H9 (cell line): Measurements from ENCODE around the gene ADCY5. TPM values are rescaled to one million over a fixed set of nuclear protein-coding genes. Genes with fewer than 3 reads are reported as not detected.

Experiments
- DNase-seq: peaks from one replicate; pipeline ENCODE4 v3.0.0-alpha.2; 2017
- H2AFZ ChIP-seq: one replicate; pipeline ENCODE4 v1.6.1; 2013; ENCODE audit warnings: mild to moderate bottlenecking, low read length, control low read depth, moderate library complexity
- H2AK5ac ChIP-seq: 2 replicates; pipeline ENCODE4 v1.6.1; 2013; ENCODE audit warnings: low read length, control low read depth, mixed read lengths; ENCODE audit not compliant: insufficient read length
- H2BK120ac ChIP-seq: one replicate; pipeline ENCODE4 v1.6.1; 2013; ENCODE audit warnings: low read depth, mild to moderate bottlenecking, low read length, control low read depth, inconsistent platforms; ENCODE audit not compliant: poor library complexity, severe bottlenecking
- H2BK12ac ChIP-seq: 2 replicates; pipeline ENCODE4 v1.6.1; 2013; ENCODE audit warnings: low read length, control low read depth, mixed read lengths, low read depth; ENCODE audit not compliant: insufficient read length
- H2BK15ac ChIP-seq: 2 replicates; pipeline ENCODE4 v1.6.1; 2013; ENCODE audit warnings: low read depth, low read length, control low read depth
- H2BK20ac ChIP-seq: one replicate; pipeline ENCODE4 v1.6.1; 2013; ENCODE audit warnings: low read depth, mild to moderate bottlenecking, low read length, control low read depth, inconsistent platforms; ENCODE audit not compliant: poor library complexity, severe bottlenecking
- H2BK5ac ChIP-seq: 2 replicates; pipeline ENCODE4 v1.6.1; 2013; ENCODE audit warnings: low read length, control low read depth, mixed read lengths; ENCODE audit not compliant: insufficient read length
- H3K14ac ChIP-seq: 2 replicates; pipeline ENCODE4 v1.6.1; 2013; ENCODE audit warnings: low read length, control low read depth; ENCODE audit not compliant: insufficient read depth
- H3K18ac ChIP-seq: 2 replicates; pipeline ENCODE4 v1.6.1; 2013; ENCODE audit warnings: low read depth, mild to moderate bottlenecking, mixed read lengths, low read length, control low read depth; ENCODE audit not compliant: insufficient read length
- H3K23ac ChIP-seq: 2 replicates; pipeline ENCODE4 v1.6.1; 2013; ENCODE audit warnings: low read length, control low read depth, mixed read lengths, low read depth; ENCODE audit not compliant: insufficient read length
- H3K23me2 ChIP-seq: 2 replicates; pipeline ENCODE4 v1.6.1; 2013; ENCODE audit warnings: low read depth, mild to moderate bottlenecking, mixed read lengths, low read length, control low read depth; ENCODE audit not compliant: insufficient read length, poor library complexity, severe bottlenecking
- H3K27ac ChIP-seq: 2 replicates; pipeline ENCODE4 v1.5.1; 2013; ENCODE audit warnings: low read length, control low read depth, mixed read lengths, low read depth; ENCODE audit not compliant: insufficient read length
- H3K27me3 ChIP-seq: 2 replicates; pipeline ENCODE4 v1.6.1; 2013; ENCODE audit warnings: low read length, control low read depth, inconsistent platforms; ENCODE audit not compliant: insufficient read depth
- H3K4ac ChIP-seq: 2 replicates; pipeline ENCODE4 v1.6.1; 2013; ENCODE audit warnings: low read depth, mild to moderate bottlenecking, control low read depth, inconsistent platforms, low read length, moderate library complexity
- H3K4me1 ChIP-seq: 2 replicates; pipeline ENCODE4 v1.6.1; 2013; ENCODE audit warnings: low read length, control low read depth, inconsistent platforms; ENCODE audit not compliant: insufficient read depth
- H3K4me2 ChIP-seq: 2 replicates; pipeline ENCODE4 v1.6.1; 2013; ENCODE audit warnings: low read length, control low read depth, mixed read lengths; ENCODE audit not compliant: insufficient read length, insufficient read depth
- H3K56ac ChIP-seq: 2 replicates; pipeline ENCODE4 v1.6.1; 2013; ENCODE audit warnings: low read depth, mild to moderate bottlenecking, mixed read lengths, low read length, control low read depth; ENCODE audit not compliant: insufficient read length
- H3K79me1 ChIP-seq: 2 replicates; pipeline ENCODE4 v1.6.1; 2013; ENCODE audit warnings: low read depth, mild to moderate bottlenecking, moderate library complexity, low read length, control low read depth, inconsistent platforms; ENCODE audit not compliant: insufficient read depth, poor library complexity, severe bottlenecking
- H3K79me2 ChIP-seq: 2 replicates; pipeline ENCODE4 v1.6.1; 2013; ENCODE audit warnings: low read length, control low read depth, inconsistent platforms; ENCODE audit not compliant: insufficient read depth
- H3K9ac ChIP-seq: 2 replicates; pipeline ENCODE4 v1.6.1; 2013; ENCODE audit warnings: low read length, control low read depth, mixed read lengths; ENCODE audit not compliant: insufficient read length; ENCODE audit errors: extremely low read depth
- H3K9me3 ChIP-seq: one replicate; pipeline ENCODE4 v1.6.1; 2013; ENCODE audit warnings: low read depth, low read length, inconsistent platforms; ENCODE audit not compliant: control insufficient read depth
- H3T11ph ChIP-seq: one replicate; pipeline ENCODE4 v1.6.1; 2013; ENCODE audit warnings: mild to moderate bottlenecking, low read length, control low read depth, inconsistent platforms
- H4K20me1 ChIP-seq: one replicate; pipeline ENCODE4 v1.6.1; 2013; ENCODE audit not compliant: control insufficient read depth, insufficient read length, insufficient read depth
- H4K5ac ChIP-seq: 2 replicates; pipeline ENCODE4 v1.6.1; 2013; ENCODE audit warnings: low read depth, mild to moderate bottlenecking, mixed read lengths, low read length, control low read depth; ENCODE audit not compliant: insufficient read length
- H4K8ac ChIP-seq: replicated peaks from 2 replicates; pipeline ENCODE4 v1.6.1; 2013; ENCODE audit warnings: low read length, control low read depth, mixed read lengths, low read depth; ENCODE audit not compliant: insufficient read length
- H4K91ac ChIP-seq: 2 replicates; pipeline ENCODE4 v1.6.1; 2013; ENCODE audit warnings: low read depth, mild to moderate bottlenecking, moderate library complexity, mixed read lengths, low read length, control low read depth; ENCODE audit not compliant: insufficient read length
- H3K27ac Mint-ChIP-seq, 3 experiments: 2 replicates in 2 of 3; 3 replicates in 1 of 3; pipeline ENCODE4 v1.8.0; 2020 to 2021; ENCODE audit warnings: mixed read lengths in 3 of 3, mild to moderate bottlenecking in 1 of 3, moderate library complexity in 1 of 3
- H3K27me3 Mint-ChIP-seq: 2 replicates; pipeline ENCODE4 v1.8.0; 2021; ENCODE audit warnings: low read depth, mild to moderate bottlenecking, moderate library complexity, mixed read lengths
- H3K36me3 Mint-ChIP-seq, 3 experiments: 2 replicates in 2 of 3; 3 replicates in 1 of 3; pipeline ENCODE4 v1.8.0; 2020 to 2021; ENCODE audit warnings: low read depth in 3 of 3, mixed read lengths in 3 of 3; ENCODE audit not compliant: insufficient read depth in 1 of 3
- H3K4me1 Mint-ChIP-seq, 2 experiments: 2 replicates each; pipeline ENCODE4 v1.8.0; 2020; ENCODE audit warnings: mixed read lengths in 2 of 2
- H3K4me3 Mint-ChIP-seq, 2 experiments: 2 replicates in 1 of 2; 3 replicates in 1 of 2; pipeline ENCODE4 v1.8.0; 2020 to 2021; ENCODE audit warnings: mild to moderate bottlenecking in 2 of 2, mixed read lengths in 2 of 2, moderate library complexity in 1 of 2
- H3K9me3 Mint-ChIP-seq, 2 experiments: 2 replicates in 1 of 2; 3 replicates in 1 of 2; pipeline ENCODE4 v1.8.0; 2020; ENCODE audit warnings: mild to moderate bottlenecking in 2 of 2, mixed read lengths in 2 of 2, moderate library complexity in 1 of 2
- WGBS: extraction: QIAGEN DNeasy Blood & Tissue Kit; methylation state at CpG from one replicate; pipeline ENCODE4 v1.1.7; 2013; ENCODE audit warnings: missing lambda C conversion rate, low lambda C conversion rate, mixed read lengths; ENCODE audit not compliant: insufficient read length; ENCODE audit errors: extremely low coverage; 5-methylcytosine and 5-hydroxymethylcytosine counted together
- total RNA-seq: library from RNA; stranded (reverse); gene quantifications from 2 replicates; pipeline ENCODE4 v1.2.1, GENCODE V29; 2021
- TF ChIP-seq, protein P1 (sequence below): fragments of 200-600 bp; sonication (generic); conservative IDR thresholded peaks from 3 replicates; pipeline ENCODE4 v1.8.0; 2021; ENCODE audit warnings: antibody characterized with exemption, mild to moderate bottlenecking

ADCY5 gene
- total RNA-seq, 1 experiment from 2014 or later: 5.0 TPM

DNA sequence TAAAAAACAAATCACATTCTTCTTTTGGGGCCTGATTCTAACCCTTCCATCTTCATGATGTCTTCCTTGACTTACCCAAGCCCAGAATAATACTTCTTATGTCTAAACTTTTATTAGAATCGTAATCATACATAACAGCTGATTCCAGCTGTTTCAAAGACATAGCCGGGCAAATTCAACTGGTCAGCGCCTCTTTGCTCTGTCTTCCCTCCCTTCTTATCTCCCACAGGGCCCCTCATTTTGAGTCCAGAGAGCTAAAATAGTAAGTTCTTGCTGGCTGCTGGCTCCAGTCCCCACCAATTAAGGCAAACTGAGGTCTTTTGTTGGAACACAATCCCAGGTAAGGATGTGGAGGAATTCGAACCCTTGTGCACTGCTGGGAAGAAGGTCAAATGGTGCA lies 108.6 kb downstream of the ADCY5 start:
- peaks cover 15 to 17% of the 10 kb centered on the region in 2 experiments for H3K4me1 Mint-ChIP-seq
- no peaks in the 10 kb centered on the region for H3K36me3 Mint-ChIP-seq
- Histone ChIP-seq H2BK12ac (no peak overlapping the region), H4K20me1 (no peaks in the 10 kb centered on the region), H3K4me1 (no peaks in the 10 kb centered on the region; the same call in 1 of the 2 replicates), H3K9ac (no peak overlapping the region), H3K27me3 (no peaks in the 10 kb centered on the region), H4K91ac (no peak overlapping the region), H3K27ac (no peak overlapping the region), H3K79me1 (no peaks in the 10 kb centered on the region), H3K23ac (no peak overlapping the region), H2AK5ac (no peak overlapping the region), H3K4me2 (no peak overlapping the region), H3K56ac (no peak overlapping the region), H4K5ac (no peak overlapping the region), H2AFZ (no peak overlapping the region), H3K14ac (no peak overlapping the region), H2BK15ac (no peak overlapping the region), H3K4ac (no peak overlapping the region), H3K9me3 (no peaks in the 10 kb centered on the region), H3K23me2 (no peaks in the 10 kb centered on the region), H4K8ac (no peak overlapping the region), H3K18ac (no peak overlapping the region), H2BK20ac (no peak overlapping the region), H3K79me2 (no peaks in the 10 kb centered on the region), H2BK120ac (no peak overlapping the region), H3T11ph (no peak overlapping the region), H2BK5ac (no peak overlapping the region)
- H3K27me3 Mint-ChIP-seq: no peaks in the 10 kb centered on the region
- no peak for DNase-seq
- TF ChIP-seq, protein P1, sequence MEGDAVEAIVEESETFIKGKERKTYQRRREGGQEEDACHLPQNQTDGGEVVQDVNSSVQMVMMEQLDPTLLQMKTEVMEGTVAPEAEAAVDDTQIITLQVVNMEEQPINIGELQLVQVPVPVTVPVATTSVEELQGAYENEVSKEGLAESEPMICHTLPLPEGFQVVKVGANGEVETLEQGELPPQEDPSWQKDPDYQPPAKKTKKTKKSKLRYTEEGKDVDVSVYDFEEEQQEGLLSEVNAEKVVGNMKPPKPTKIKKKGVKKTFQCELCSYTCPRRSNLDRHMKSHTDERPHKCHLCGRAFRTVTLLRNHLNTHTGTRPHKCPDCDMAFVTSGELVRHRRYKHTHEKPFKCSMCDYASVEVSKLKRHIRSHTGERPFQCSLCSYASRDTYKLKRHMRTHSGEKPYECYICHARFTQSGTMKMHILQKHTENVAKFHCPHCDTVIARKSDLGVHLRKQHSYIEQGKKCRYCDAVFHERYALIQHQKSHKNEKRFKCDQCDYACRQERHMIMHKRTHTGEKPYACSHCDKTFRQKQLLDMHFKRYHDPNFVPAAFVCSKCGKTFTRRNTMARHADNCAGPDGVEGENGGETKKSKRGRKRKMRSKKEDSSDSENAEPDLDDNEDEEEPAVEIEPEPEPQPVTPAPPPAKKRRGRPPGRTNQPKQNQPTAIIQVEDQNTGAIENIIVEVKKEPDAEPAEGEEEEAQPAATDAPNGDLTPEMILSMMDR: no peak
- peaks cover 0 to 3% of the 10 kb centered on the region in 2 experiments; a peak in 1 of 5 replicates for H3K9me3 Mint-ChIP-seq
- H3K27ac Mint-ChIP-seq: no peak overlapping the region
- no peak overlapping the region for H3K4me3 Mint-ChIP-seq
- no CpG with 5 or more reads among the region's 4 CpGs for WGBS
